Measurements from ENCODE around the gene CARMIL1.

- no peak for TF ChIP-seq FOSL1 (IDR thresholded peaks at IDR 0.05; ENCODE audit: insufficient read depth, low read depth, low read length)
- TF ChIP-seq MAX (IDR thresholded peaks at IDR 0.05), result no peak
- TF ChIP-seq CTCF (IDR thresholded peaks at IDR 0.05; ENCODE audit: control extremely low read depth in 1 of 3, insufficient read depth in 1 of 3, low read depth in 1 of 3, low read length in 3 of 3), result no peak
- no peak for TF ChIP-seq SRF (IDR thresholded peaks at IDR 0.05; ENCODE audit: low read depth, low read length)
- TF ChIP-seq ATF2 (IDR thresholded peaks at IDR 0.05; ENCODE audit: low read length), result no peak
- TF ChIP-seq CBX5 (IDR thresholded peaks at IDR 0.05; ENCODE audit: low read depth, low read length), result no peak
- TF ChIP-seq POLR2A (IDR thresholded peaks at IDR 0.05; ENCODE audit: control extremely low read depth in 1 of 2, low read depth in 2 of 2, low read length in 2 of 2), result no peak
- TF ChIP-seq USF2 (IDR thresholded peaks at IDR 0.05; ENCODE audit: low read length), result no peak
- TF ChIP-seq EP300 (IDR thresholded peaks at IDR 0.05; ENCODE audit: borderline replicate concordance in 1 of 2, low read depth in 2 of 2, low read length in 2 of 2), result no peak
- TF ChIP-seq NRF1 (IDR thresholded peaks at IDR 0.05; ENCODE audit: low read depth, low read length), result no peak
- TF ChIP-seq RFX5 (IDR thresholded peaks at IDR 0.05; ENCODE audit: borderline replicate concordance, low read depth, low read length), result no peak
- TF ChIP-seq TBP (IDR thresholded peaks at IDR 0.05; ENCODE audit: low read depth, low read length), result no peak
Observed at GRCh38 chr6:25242567-25242966, 36.6 kb upstream of the CARMIL1 start.

Data from H1 (cell line).